ENCODE results near the gene TMTC2.

The TMTC2 gene

GRCh38 chr12:83027021-83027723, 340.5 kb downstream of the TMTC2 start:
- DNase-seq: no peak

DNA sequence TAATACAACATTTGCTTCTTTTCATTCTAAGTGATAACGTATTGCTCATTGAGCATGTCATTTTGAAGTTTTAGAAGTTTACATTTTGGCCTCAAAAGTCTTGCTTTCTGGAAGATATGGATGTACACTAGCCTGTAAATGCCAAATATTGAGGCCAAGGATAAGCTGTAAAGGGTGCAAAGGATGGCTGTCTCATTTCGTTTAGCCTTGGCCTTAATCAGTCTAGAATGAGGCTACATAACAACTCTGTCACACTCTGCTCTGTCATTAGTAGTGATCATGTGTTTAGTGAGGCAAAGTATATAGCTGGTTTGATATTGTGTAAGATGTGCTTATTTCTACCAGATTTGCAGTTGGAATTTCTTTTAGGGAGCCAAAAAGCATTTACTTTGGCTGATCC, 344.5 kb downstream of the TMTC2 start:
- no peak for DNase-seq

DNA sequence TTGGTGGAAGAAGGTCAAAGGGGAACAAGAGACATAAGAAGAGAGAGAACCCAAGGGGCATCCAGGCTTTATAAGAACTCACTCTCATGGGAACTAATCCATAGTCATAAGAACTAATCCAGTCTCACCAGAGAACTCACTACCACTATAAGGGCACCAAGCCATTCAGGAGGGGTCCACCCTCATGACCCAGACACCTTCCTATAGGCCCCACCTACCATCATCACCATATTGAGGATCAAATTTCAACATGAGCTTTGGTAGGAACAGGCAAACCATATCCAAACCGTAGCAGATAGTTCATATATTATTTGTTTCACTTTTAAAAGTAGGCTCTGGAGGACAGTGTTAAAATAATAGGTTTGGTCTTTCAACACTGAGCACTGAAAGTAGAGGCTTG, 350.1 kb downstream of the TMTC2 start:
- DNase-seq: no peak

DNA sequence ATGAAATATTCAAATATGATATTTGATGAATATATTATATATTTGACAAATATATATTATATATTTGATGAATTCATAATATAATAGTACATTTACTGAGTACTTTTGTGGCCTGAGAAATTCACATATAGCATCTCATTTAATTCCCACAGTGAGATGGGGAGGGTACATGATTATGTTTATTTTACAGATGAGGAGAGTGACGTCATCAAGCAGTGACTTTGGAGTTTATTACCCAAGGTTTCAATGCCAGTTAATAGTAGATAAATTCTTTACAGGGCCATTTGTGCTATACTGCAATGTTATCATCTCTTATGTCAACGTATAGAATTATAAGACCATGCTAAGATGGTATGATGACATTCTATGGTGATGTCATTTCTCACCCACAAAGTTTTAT, 352.7 kb downstream of the TMTC2 start:
- no peak for DNase-seq

- no peak for DNase-seq
These were observed 353.6 kb downstream of the TMTC2 start for GRCh38 chr12:83040339-83040738.

- no peak for DNase-seq
These were observed 354.3 kb downstream of the TMTC2 start for GRCh38 chr12:83040991-83041390.

DNA sequence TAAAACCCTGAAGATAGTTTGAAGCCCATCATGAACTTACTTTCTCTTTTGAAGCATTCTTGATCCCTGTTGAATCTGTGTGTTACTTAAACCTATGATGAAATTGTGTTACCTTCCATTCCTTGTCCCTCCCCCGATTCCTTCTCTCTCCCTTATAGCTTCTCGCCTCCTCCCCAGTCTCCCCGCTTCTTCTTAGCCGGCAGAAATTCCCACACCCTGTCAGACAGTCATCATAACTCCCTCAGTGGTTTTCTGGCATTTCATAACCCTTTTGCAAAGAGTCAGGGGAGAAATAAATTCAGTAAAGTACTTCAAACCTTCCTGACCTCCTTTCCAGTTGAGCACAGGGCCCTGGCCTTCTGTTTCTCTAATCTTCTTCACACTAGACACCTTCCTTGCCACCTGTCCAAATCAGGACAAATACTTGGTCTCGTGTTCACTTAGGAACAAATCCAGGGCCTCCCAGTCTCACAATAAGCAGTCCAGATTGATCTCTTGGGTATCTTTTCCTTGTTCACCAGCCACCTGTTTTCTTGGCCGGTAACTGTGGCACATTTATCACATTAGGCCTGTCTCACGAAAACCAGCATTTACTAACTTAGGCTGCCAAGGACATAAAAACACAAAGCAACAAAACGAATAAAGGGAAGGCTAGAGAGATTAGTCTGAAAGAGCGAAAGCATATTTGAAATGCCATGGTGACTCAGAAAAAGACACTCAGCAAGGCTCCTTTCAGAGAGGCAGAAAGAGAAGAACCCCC, 355.9 kb downstream of the TMTC2 start:
- DNase-seq: no peak

GRCh38 chr12:83044736-83045135, 358.0 kb downstream of the TMTC2 start:
- DNase-seq: no peak

GRCh38 chr12:83046019-83046418, 359.3 kb downstream of the TMTC2 start:
- no peak for DNase-seq

DNA sequence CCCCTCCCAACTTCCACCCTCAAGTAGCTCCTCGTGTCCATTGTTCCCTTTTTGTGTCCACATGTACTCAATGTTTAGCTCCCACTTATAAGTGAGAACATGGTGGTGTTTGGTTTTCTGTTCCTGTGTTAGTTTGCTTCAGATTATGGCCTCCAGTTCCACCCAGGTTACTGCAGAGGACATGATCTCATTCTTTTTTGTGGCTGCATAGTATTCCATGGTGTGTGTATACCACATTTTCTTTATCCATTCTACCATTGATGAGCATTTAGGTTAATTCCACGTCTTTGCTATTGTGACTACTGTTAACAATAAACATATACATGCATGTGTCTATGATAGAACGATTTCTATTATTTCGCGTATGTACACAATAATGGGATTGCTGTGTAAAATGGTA, 362.6 kb downstream of the TMTC2 start:
- no peak for DNase-seq

DNA sequence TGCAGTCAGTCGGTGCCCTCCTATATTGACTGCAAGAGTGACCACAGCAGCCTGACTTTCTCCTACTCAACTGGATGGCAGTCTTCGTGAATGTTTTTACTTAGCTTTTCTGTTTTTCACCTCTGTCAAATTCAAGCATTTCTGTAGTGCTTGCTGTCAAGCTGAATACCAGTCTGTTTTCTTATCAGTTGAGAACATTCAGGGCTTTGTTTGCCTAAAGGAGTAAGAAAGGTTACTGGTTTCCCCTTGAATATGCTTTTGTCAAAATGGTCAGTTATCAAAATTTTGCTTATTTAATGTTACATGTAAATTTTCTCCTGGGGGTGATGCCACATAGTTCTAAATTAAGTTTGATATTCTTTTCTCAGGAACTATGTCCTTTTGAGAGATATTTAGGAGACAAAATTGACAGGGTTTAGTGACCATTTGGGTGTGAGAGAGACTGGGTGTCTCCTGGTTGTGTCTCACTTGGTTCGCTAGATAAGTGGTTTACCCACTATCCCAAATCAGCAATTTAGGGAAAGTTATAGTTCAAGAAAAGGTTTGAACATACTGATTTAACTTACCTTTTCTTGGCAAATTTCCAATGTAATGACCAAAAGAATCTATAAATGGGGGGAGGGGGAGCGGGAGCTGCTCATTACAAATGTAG, 366.3 kb downstream of the TMTC2 start:
- no peak for DNase-seq

DNA sequence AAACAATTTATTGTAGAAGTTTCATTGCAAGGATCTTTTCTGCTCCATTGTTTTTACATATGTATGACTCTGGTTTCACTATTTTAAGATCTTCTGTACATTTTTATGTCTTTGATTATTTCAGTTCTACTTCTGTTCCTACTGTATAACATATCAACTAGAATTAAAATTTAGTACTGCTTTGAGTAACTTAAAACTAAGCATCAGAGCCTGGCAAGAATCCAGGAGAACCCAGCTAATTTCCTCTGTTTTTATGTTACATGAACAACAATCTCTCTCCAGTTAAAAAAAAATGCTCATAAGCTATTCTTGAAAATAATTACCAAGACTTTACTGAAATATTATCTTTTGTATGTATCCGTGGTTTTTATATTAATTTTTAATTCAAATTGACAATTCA, 370.7 kb downstream of the TMTC2 start:
- DNase-seq: no peak

DNA sequence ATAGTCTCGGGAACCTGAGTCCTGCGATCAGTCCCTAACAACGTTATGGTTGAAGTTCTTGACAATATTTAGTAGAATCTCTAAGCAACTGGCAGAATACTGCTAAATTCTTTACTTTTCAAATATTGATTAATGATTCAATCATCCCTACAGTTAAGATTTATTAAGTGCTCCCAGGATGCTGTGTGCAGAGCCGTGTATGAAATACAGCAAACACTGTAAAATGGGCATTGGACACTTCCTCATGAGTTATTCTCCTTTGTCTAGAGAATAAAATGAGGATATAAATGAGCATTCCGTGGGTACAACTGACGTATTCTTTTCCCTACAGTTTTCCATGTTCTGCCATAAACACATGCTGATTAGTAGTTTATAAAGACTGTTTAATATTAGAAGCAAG, 372.4 kb downstream of the TMTC2 start:
- DNase-seq: no peak

GRCh38 chr12:83065562-83065961, 378.9 kb downstream of the TMTC2 start:
- no peak for DNase-seq

- DNase-seq: no peak
These were observed 381.3 kb downstream of the TMTC2 start for GRCh38 chr12:83067981-83068380.

GRCh38 chr12:83074358-83074894, 387.7 kb downstream of the TMTC2 start:
- no peak for DNase-seq

- no peak for DNase-seq
These were observed 388.8 kb downstream of the TMTC2 start for GRCh38 chr12:83075471-83075870.

- DNase-seq: no peak
These were observed 390.3 kb downstream of the TMTC2 start for GRCh38 chr12:83077041-83077440.

GRCh38 chr12:83082690-83083276, 396.1 kb downstream of the TMTC2 start:
- no peak for DNase-seq

- no peak for DNase-seq
These were observed 396.9 kb downstream of the TMTC2 start for GRCh38 chr12:83083616-83084015.

GRCh38 chr12:83084516-83085234, 398.0 kb downstream of the TMTC2 start:
- DNase-seq: no peak

- DNase-seq: no peak
These were observed 399.3 kb downstream of the TMTC2 start for GRCh38 chr12:83086023-83086422.

DNA sequence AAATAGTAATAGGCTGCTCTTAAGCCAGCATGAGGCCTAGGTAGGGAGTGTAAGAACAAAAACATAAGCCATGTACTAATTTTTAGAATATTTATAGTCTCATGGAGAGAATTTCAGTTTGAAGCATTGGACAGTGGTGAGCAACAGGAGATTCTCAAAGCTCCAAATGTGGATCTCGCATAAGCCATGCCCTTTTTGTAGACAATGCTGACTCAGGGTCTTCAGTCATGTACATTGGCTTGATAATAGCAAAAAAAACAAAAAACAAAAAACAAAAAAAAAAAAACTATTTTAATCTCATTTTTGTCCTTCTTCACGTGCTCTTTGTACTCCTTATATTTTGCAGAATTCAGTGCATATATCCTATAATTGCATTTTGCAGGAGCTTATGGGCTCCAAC, 402.9 kb downstream of the TMTC2 start:
- DNase-seq: no peak
